Islet of Langerhans (tissue), 1 donor: ENCODE data around the gene UNC119B.

Experiments
- FAIRE-seq: peaks from one replicate; lab custom pipeline; 2011; peaks lifted over from hg19 to GRCh38; lab: Jason Lieb, UNC

Gene UNC119B

DNA sequence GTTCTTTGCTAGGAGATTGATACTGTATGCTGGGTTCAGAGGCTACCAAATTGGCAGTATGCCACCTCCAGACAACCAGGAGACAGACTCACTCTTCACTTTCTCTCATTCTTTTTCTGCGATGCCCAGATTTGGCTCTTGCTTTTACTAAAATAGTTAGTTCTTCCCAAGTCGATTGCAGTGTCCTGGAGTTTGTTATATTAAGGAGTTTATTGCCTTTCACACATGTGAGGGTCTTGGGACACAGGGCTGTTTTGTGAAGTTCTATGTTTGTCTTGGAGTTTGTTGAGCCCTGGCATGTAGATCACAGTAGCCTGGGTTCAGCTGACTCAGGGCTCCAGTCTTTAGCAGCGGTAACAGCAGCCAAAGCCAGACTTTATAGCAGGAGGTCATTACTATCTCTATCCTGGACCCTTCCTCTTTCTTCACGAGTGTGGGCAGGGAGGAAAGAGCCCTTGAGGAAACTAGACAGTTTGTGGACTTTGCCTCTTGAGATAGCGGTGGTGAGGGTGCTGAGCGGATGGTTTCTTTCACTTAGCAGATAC lies 21.7 kb upstream of the UNC119B start:
- no peak for FAIRE-seq

DNA sequence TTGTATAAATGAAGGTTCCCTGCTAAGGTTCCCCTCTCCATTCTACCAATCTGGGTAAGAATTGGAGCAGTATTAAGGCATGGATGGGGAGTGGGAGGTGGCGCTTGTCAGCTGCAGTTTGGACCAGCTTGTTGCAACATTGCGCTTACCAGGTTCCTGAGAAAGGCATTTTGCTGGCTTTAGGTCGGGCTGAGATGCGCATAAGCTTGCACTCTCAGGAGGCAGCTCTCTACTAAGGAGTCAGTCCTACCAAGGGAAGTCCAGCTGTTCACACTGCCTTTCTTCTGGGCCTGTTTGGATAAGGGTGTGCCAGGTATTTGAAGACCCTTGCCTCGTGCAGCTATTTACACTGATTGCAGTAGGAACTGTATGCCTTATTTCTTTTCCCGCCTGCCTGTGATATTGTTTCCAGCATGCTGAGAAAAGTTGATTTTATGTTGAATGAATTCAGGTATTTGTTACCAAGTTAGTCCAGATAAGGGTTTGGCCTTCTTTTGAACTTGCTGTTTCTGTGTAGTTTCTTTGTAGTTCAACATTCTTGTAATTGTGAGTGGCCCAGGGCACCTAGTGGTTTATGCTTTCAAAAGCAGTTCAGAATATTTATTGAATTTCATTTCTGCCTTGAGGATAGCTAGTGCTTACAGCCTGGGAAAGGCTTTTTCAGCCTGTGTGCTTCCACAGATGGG lies 20.7 kb upstream of the UNC119B start:
- FAIRE-seq = no peak

DNA sequence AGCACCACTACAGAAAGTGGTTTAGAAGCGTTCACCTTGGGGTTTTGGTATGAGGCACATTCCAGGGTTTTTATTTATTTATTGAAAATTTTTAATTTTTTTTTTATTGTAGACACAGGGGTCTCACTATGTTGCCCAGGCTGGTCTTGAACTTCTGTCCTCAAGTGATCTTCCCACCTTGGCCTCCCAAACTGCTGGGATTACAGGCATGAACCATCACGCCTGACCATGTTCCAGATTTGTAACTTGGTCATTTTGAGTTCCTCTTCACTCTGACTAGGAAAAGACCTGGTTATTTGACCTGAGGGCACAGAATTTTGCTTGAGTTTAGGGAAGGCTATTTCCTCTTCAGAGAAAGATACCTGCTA lies 20.2 kb upstream of the UNC119B start:
- FAIRE-seq = no peak

DNA sequence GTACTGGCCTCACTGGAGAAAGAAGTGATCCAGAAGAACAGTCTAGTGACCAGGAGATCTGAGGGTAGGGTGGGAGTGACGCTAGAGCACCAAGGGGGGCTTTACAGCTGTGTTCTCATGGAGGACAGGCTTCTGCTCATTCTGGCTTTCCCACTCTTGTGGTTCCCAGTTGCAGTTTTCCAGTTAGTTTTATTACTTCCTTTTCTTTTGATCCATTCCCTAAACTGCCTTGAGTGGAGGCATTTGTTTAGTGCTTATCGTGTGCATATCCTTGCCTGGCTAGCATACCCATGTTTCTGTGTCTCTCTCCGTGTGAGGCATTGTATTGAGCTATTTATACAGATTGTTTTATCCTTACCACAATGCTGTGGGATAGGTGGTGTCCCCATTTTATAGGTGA lies 19.3 kb upstream of the UNC119B start:
- FAIRE-seq = no peak

DNA sequence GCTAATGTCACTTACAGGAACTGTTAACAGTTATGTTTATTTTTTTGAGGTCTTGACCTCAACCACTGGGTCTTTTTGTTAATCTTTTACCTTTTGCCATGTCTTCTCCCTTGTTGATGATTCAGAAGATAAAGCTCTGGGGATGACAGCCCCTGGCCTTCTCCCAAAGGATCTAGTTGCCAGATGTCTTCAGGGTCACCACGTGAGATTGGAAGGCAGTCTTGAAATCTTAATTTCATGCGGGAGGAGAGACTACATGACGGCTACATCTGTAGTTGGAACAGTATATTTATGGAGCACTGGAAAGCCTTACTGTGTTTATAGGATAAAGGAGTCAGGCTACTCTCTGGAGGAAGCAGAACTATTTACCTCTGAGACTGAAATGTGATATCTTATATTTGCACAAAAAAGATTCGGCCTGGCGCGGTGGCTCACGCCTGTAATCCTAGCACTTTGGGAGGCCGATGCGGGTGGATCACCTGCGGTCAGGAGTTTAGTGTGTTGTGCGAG lies 17.7 kb upstream of the UNC119B start:
- FAIRE-seq = peak; percentile 41

DNA sequence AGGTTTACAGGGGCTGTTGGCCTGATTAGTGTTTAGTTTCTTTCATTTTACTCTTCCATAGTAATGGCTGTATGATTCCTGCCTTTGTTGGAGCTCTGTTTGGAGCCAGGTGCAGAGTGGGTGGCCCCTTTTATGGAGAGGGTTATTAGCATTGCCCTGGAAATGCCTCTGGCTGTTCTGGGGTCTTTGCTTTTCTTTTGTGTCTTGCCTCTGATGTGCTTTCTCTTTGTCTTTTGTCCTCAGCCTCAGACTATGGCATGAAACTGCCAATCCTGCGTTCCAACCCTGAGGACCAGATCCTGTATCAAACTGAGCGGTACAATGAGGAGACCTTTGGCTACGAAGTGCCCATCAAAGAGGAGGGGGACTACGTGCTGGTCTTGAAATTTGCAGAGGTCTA lies 16.4 kb upstream of the UNC119B start:
- no peak for FAIRE-seq

DNA sequence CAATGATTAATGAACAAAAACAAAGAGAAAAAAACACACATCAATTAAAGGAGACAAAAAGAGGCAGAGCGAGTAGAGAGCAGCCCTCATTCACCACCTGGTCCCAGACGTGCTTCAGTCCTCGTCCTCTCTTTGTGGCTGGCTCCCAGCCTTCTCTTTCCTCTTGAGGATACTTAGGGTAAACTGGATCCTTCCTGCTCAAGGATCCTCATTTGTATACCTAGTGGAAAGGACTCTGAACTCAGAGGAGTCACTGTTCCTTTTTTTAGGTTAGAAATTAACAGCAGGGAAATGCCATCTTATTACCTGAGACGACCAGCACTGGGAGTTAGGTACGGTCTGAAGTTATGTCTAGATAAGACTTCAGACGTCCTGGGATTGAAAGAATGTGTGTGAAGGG lies 13.6 kb upstream of the UNC119B start:
- FAIRE-seq = no peak

DNA sequence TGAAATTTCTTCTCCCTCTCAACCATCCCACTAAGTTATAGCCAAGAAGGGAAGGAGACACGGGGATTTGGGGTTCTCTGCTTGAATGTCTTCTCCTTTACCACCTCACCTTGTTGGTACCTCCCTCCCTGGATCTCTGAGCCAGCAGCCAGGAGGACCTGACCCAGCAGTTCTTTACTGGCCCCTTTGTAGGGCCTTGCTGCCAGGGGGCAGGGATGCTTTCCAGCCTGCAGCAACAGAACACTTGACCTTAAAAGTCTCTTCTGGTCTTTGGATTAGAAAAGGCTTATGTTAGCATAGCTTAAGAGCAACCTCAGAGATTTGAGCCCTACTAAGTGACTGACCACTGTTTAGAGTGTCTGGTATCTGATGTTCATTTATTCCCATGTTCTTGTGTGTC lies 12.9 kb upstream of the UNC119B start:
- FAIRE-seq = no peak

DNA sequence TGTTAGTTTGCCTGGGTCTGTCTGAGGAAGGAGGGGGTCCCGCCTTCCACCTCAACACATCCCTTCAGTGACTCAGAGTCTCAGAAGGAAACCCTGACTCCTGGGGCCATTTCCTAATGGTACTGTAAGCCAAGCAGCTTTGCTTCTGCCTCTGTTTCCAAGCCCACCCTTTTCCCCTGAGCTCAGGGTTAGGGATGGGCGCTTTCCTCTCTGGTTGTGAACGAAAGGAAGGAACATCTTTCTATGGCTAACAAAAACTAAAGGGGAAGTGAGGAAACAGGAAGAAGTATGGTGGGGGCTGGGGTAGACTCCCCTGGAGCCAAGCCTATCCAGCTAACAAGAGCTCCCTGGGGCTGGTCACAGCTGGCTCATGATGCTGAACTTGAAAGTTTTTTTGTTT lies 11.6 kb upstream of the UNC119B start:
- FAIRE-seq = no peak

DNA sequence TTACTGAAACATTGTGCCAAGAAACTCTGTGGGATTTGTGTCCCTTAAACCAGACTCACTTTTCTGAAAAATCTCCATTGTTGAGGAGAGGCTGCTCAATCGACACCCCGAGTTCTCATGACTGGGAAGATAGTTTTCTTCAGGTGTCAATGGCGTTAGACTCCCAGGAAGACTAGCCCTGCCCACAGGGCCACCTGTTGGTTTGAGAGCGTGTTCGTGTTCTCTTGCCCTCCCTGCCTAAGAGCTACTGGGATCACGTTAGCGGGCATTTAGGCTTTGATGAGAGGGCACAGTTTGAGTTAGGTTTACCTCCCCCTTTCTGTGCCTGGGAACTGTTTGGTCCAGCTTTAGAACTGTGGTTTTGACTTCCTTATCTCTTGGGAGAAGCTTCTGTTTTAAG lies 10.7 kb upstream of the UNC119B start:
- no peak for FAIRE-seq

DNA sequence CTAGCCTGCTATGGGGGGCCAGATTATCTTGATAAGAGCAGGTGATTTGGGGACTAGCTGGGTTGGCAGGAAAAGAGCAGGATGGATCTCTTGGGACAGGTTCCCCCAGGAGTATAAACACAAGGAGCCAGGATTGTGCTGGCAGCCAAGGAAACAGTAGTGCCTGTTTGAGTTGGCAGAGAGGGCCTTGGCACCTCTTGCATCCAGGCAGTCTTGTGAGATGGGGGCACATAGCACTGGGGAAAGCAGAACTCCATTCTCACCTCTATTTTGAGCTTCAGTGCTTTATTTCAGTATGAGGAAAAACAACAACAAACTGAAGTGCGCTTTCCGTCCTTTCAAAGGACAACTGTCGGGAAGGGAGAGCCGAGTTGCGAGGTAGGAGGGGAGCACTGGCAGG lies 9.4 kb upstream of the UNC119B start:
- no peak for FAIRE-seq

DNA sequence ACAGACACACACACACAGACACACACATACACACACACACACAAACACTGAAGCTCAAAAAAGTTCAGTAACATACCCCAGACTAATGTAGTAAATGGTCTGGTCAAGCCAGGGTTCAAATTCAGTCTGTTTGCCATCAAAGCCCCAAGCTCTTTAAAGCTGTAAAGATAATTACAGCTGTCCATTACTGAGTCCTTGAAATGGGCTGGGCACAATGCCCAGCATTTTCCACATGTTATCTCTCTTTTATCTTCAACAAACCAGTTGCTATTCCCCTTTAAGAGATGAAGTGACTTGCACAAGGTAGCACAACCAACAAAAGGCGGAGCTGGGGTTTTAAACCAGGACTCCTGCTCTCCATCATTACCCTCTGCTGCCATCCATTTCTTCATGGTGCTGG lies 7.6 kb upstream of the UNC119B start:
- FAIRE-seq = no peak

DNA sequence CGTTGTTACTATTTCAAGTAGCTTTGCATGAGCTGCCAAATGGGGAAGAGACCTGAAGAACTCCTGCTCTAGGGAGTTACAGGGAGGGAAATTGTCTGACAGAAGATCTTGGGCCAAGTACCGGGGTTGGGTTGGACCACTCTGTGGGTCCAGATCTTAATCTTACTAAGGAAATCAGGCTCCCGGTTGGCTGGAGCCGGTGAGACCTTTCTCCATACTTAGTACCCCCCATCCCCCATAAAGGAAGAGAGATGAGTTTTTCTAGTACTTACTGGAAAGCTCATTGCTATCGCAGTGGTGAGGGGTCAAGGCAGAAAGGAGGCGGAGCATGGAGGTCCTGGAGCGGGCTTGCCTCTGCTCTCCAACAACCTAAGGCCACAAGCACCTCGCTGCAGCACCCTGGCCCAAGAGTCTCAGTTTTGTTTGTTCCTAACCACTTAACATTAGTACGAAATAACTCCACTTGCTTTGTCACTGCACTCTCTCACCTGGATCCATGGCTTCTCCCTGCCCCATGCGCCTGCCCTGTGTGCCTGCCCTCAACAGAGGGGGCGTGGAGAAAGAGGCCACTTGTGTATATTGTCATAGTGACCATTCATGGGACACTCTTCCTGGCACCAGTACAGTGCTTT lies 6.8 kb upstream of the UNC119B start:
- no peak for FAIRE-seq

DNA sequence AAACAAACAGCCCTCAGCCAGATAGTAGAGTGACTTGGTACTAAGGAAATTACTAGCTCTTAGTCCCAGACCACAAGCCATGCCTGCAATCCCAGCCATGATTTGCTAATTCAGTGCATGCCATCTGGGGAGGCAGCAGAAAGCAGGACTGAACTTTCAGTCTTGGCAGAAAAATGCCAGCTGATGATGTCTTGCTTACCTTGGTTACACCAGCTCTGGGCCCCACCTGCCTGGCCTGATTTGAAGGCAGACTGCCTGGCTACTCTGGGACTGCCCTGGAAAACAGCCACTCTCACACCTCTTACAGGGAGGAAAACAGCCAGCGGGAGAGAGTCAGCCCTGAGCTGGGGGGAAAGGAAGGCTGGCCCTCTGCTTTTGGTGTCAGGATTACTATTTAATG lies 4.6 kb upstream of the UNC119B start:
- FAIRE-seq = no peak

DNA sequence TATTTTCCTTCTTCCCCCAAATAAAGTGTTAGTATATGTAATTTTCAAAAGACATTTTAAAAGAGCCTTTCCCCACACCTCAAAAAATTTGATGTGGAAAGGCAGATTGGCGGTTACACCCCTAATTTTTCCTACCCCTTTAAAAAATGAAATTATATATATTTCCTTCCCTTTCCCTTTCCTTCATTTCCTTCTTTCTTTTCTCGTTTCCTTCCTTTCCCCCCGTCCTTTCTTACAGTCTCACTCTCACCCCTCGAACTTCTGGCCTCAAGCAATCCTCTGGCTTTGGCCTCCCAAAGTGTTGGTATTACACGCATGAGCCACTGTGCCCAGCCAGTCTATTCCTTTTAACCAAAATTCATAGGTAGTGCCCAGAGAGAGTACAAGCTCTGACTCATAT lies 4.2 kb upstream of the UNC119B start:
- no peak for FAIRE-seq

DNA sequence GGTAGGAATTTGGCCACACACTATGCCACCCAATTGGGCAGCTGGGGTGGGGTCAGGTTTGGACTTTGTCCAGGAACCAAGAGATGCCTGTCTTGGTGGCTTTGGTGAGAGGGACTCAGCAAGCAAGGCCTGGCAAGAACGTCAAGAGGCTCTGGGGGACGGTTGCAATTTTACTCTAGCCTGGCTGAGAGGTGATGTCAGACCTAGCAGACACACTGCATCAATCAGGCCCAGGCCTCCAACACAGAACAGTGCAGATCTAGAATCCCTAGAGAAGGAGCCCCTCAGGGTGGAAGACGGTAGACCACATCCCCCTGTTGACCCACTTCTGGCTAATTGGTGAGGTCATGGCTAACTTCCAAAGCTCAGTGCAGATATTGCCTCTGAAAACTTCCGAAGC lies 1.6 kb upstream of the UNC119B start:
- no peak for FAIRE-seq

DNA sequence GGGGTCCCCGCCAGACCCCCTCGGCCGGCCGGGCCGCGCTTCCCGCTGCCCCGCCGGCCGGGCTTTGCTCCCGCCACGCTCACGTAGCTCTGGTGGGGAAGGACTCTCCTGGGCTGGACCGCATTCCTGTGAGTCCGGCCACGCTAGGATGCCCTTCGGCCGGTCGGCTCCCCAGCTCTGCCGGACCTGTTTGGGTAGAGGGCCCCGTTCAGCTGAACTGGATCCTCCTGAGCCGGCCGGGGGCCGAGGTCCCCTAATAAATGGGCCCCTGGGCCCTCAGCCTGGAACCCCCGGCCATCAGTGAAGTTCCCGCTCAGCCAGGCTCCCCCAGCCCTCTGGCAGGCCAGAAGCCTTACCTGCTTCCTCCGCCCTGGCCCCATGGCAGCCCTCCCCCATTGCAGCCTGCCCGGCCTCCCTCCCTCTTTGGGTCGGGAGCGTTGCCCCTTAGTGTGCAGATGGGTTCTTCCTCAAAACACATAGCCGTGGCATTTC lies 593 bp downstream of the UNC119B start:
- FAIRE-seq = no peak

DNA sequence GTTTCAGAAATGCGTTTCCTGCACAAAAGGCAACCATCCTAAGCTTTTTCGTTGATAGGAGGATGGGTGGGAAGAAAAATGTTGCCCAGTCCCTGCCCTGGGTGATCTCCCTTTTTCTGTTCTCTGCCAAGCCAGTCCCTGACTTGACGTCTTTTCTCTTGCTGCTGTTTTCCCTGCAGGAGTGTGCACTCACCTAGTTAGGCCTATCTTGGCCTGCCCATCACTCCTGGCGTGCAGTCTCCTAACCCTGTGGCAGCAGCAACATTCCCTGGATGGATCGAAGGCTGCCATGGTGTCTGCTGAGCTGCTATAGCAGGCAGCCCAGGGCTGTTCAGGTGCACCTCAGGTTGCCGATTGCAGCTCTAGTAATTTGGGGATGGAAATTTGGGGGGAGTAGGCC lies 1.2 kb downstream of the UNC119B start:
- no peak for FAIRE-seq

DNA sequence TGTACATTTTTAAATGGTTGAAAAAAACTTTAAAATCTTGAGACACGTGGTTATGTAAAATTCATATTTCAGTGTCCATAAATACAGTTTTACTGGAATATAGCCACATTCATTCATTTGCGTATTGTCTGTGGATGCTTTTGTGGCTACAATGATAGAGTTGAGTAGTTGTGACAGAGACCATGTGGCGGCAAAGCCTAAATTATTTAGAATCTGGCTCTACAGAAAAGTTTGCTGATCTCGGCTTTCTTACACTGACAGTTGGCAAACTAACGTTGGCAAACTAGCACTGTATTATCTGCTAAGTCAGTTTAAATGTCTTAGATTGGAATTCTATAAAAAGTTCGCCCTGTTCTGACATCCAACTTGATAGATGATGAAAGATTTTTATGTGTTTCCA lies 2.4 kb downstream of the UNC119B start:
- no peak for FAIRE-seq

DNA sequence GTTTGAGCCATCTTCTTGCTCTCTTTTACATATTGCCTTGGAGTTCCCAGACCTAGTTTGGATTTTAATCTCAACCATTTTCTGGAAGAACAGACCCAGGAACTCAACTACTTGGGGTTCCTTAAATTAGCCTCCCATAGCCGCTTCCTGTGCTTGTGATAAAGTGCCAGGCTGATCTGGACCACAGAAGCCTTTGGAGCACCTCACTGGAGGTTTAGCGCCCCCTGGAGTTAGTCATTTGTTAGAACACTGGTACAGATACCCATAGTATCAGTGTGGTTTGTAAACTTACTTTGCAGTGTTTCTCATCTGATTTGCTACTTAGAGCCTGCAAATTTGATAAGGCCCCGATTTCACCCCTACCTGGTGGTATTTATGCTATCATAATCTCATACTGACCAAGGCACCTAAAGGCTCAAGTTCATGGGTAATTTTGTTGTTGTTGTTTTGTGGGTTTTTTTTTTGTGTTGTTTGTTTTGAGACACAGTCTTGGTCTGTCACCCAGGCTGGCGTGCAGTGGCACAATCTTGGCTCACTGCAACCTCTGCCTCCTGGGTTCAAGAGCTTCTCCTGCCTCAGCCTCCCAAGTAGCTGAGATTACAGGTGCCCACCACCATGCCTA lies 3.7 kb downstream of the UNC119B start:
- FAIRE-seq = no peak

DNA sequence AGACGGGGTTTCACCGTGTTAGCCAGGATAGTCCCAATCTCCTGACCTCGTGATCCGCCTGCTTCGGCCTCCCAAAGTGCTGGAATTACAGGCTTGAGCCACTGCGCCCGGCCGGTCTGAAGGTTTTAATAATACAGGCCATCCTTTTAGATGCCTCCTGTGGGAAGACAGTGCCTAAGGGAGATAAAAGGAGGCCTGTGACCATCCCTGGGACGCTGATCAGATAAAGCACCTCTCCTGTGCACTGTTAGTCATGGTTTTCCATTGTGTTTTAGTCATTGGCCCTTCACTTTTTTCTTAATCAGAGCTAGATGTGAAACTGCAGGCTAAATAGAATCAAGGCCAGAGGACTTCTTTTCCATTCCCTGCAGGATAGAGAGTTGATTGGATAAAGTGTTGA lies 7.8 kb downstream of the UNC119B start:
- FAIRE-seq = no peak

DNA sequence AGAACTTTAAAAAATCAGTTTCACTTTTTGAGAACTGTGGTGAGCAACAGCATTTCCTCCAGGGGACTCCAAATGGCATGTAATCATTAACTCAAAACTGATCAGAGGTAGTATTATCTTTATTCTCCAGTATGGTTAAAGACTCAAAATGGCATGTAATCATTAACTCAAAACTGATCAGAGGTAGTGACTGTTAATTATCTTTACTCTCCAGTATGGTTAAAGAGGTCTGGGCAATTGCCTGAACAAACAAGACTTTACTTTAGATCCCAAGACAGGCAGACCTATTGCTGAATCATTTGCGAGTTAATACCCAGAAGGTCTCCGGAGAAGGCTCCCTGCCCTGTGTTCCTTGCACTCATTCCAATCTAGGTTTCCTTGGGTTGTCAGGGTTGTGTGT lies 8.8 kb downstream of the UNC119B start:
- no peak for FAIRE-seq

DNA sequence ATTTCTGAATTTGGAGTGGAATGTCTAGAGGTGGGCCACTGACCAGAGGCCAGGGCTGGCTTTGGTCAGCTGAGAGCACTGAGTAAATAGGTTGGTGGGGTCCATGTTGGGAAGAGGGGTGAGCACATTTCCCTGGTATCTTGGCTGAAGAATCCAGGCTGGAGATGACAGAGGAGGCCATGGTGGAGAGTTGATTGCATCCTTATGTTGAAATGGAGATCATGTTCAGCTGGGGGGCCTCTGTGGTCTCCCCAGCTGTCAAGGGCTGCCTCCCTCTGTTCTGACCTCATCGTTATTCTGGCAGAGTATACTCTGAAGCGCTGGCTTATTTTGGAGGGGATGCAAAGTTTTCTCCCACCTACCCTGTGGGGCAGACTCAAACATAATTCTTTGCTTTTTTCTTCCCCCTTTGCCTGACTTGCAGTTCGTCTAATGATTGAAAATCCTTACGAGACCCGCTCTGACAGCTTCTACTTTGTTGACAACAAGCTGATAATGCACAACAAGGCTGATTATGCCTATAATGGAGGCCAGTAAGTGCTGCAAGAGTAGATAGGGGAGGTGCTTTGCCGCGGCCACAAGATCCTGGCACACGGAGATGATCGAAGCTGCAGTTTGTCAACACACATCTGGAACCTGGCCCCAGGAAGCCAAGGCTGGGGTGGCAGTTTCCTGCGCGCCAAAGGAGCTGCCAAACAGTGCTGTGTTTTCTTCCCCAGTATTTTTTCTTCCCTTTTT lies 9.4 kb downstream of the UNC119B start:
- FAIRE-seq = no peak
